GM03348 (cell line): ENCODE data around the gene DGUOK.
"Not testable (repeated sequence)": the region's sequence is repeated elsewhere in the genome, so short reads cannot be mapped to it uniquely, and the experiment has no call there.

ENCODE experiments used
- DNase-seq: peaks from one replicate; pipeline ENCODE4 v3.0.0; 2012; ENCODE audit warnings: low spot score

DGUOK gene

DNA sequence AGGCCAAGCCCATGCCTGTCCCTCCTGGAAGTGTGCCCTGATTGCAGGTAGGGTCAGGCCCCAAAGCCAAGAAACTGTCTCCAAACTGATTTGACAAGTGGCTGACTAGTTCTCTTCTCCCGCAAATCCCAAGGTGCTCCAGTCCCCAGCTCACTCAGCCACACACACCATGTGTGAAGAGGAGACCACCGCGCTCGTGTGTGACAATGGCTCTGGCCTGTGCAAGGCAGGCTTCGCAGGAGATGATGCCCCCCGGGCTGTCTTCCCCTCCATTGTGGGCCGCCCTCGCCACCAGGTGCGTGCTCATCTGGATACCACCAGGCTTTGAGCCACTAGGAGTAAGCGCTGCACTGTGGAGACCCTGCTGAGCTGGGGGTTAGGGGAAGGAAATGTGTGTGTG is 25.5 kb upstream of the DGUOK start:
- no peak for DNase-seq

DNA sequence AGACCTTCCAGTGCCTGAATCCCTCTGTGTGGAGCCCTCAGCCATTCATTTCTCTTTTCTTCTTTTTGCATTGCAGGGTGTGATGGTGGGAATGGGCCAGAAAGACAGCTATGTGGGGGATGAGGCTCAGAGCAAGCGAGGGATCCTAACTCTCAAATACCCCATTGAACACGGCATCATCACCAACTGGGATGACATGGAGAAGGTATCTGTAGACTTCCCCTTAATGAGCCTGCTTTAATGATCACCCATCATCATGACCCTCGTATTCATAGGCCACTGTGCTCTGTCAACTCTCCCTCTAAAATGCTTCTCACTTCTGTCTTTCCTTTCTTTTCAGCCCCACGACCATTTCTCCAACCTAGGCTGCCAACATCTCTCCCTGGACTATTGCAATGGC is 24.4 kb upstream of the DGUOK start:
- DNase-seq = no peak

DNA sequence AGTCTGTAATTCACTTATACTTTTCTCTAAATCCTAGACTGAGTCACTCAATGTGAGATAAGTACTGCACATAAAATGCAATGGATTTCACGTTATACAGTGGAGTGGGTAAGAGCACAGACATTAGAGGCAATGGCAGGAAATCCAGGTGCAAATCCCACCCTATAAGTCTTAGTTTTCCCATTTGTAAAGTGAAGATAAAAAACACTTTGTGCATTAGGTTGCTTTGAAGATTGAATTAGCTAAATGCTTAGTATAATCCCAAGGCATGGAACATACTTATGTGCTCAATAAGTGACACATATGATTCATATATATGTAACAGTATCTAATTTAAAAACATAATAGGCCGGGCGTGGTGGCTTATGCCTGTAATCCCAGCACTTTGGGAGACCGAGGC is 23.4 kb upstream of the DGUOK start:
- no peak for DNase-seq

DNA sequence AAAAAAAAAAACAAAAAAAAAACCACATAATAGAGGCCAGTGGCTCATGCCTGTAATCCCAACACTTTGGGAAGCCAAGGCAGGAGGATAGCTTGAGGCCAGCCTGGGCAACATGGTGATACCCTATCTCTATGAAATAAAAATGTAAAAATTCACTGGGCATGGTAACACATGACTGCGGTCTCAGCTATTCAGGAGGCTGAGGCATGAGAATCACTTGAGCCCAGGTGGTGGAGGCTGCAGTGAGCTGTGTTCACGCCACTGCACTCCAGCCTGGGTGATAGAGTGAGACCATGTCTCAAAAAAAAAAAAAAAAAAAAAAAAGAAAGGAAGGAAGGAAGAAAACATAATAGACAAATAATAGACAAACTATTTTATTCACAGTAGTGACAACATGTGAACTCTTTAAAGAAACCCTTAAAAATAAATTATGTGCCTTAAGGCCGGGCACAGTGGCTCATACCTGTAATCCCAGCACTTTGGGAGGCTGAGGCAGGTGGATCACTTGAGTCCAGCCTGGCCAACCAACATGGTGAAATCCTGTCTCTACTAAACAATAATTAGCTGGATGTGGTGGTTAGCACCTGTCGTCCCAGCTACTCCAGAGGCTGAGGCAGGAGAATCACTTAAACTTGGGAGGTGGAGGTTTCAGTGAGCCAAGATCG is 22.6 kb upstream of the DGUOK start:
- not testable (repeated sequence) for DNase-seq

DNA sequence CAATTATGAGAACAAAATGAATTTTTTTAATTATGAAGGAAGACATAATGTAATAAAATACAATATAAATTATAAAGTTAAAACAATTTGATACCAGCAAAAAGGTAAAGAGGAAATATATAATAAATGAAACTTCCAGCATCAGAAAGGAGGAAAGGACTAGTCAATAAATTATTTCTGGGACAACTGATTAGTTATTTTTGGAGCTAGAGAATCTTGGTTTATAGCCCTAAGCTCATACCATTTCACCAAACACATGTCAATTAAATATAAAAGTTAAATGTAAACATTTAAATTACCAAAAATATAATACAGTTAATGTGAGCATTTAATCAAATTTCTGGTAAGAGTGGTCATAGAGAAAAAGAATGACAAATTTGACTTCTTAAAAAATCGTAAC is 21.7 kb upstream of the DGUOK start:
- no peak for DNase-seq

DNA sequence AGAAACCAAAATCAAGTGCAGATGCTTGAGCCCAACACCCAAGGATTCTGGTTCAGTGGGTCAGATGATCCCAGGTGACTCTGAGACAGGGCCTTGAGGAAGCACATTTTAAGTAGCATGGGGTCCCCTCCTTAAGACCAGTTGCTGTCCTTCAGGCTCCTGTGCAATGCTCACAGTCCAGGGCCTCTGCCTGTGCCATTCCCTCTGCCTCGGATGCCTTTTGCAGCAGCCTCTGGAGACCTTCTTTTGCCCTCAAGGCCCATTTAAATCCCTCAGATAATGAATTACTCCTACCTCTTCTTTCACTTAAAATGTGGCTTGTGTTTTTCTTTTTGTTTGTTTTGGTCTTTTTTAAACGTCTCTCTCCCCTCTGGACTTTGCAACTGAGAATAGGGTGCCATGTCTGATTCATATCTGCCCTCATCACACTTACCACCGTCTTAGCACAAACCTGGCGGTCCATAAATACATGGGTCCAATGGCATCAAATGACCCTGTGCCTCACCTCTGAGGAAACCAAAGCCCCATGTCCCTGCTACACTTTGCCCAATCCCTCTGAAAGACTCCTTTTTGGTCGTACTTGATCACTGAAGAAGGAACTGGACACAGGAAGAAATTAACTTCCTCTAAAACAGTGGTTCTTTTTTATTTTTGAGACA is 19.7 kb upstream of the DGUOK start:
- no peak for DNase-seq

DNA sequence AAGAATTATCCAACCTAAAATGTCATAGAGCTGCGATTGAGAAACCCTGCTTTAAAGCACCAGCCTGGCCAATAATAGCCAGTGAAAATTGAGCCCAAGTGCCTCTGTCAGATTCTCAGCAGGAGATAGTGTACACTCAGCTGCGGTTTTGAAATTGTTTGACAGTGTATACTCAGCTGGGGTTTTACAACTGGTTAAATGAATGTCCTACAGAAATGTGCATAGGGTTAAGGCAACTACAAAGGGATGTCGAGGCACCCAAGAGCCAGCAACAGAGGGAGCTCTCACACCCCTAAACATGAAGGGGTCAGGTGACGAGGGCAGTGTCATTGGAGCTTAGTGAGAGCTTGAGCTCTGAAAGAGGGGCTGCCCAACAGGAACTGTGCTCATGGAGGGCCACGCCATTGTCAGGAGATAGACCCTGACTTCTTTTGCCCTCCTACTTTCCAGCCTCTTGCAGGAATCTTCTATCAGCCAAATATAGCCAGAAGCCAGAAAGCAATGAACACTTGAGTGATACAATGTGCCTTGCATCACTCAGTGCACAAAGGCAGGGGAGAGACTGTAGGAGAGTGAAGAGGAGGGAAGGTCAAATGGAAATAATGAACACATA is 18.7 kb upstream of the DGUOK start:
- no peak for DNase-seq

DNA sequence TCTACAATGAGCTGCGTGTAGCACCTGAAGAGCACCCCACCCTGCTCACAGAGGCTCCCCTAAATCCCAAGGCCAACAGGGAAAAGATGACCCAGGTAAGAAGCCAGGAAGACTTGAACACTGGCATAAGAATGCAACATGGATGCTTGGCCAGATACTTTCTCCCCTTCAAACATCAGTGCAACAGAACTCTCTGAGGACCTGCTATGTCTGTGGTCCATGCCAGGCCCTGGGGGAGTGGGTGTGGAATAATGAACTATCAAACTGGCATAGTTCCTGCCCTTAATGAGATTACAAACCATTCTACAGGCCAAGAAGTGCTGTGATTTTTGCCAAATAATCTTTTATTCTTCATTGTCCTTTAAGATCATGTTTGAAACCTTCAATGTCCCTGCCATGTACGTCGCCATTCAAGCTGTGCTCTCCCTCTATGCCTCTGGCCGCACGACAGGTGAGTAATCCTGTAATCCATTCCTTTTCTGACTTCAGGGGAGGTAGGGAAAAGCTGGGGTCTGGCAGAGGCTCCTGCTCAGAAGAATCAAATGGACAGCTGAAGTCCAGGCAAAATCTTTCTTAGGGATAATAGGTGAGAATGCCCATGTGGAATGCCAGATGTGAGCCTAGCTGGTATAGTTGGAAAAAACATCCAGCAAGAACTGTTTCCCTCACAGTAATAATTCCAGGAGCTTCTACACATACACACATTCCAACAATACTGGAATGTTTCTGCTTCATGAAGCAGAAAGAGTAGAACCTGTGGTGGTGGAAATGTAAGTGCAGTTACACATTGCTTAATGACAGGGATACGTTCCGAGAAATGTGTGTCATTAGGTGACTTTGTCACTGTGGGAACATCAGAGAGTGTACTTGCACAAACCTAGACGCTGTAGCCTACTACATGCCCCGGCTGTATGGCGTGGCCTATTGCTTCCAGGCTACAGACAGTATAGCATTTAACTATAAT is 17.7 kb upstream of the DGUOK start:
- DNase-seq = no peak

DNA sequence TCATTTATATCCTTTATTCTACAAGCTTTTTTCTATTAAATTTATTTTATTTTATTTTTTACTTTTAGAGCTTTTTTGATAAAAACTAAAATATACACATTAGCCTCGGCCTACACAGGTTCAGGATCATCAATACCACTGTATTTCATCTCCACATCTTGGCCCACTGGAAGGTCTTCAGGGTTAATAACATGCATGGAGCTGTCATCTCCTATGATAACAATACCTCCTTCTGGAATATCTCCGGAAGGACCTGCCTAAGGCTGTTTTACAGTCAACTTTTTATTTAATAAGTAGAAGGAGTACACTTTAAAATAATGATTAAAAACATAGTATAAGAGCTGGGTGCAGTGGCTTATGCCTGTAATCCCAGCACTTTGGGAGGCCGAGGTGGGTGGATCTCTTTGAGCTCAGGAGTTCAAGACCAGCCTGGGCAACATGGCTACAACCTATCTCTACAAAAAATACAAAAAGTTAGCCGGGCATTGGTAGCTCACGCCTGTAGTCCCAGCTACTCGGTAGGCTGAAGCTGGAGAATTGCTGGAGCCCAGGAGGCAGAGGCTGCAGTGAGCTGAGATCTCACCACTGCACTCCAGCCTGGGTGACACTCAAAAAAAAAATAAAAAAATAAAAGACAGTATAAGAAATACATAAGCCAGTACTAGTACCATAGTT is 15.7 kb upstream of the DGUOK start:
- no peak for DNase-seq

DNA sequence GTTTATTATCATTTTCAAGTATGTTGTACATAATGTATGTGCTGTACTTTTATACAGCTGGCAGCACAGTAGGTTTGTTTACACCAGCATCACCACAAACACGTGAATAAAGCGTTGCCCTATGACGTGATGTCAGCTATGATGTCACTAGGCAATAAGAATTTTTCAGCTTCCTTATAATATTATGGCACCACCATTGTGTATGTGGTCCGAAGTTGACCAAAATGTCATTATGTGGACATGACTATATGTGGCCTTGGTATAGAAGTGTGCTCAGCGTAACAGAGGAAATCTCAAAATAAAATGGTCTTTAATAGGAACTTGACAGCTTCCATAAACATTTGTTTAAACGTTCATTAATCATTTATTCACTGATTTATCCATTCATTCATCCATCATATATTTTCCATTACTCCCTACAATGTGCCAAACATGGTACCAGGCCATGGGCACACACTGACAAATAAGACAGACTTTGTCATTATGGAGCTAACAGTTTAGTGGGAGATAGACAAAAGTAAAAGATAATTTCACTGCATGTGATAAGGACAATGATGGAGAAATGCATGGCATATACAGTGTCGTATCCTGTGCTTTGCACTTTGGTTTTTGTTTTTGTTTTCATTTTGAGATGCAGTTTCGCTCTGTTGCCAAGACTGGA is 15.0 kb upstream of the DGUOK start:
- DNase-seq = no peak

DNA sequence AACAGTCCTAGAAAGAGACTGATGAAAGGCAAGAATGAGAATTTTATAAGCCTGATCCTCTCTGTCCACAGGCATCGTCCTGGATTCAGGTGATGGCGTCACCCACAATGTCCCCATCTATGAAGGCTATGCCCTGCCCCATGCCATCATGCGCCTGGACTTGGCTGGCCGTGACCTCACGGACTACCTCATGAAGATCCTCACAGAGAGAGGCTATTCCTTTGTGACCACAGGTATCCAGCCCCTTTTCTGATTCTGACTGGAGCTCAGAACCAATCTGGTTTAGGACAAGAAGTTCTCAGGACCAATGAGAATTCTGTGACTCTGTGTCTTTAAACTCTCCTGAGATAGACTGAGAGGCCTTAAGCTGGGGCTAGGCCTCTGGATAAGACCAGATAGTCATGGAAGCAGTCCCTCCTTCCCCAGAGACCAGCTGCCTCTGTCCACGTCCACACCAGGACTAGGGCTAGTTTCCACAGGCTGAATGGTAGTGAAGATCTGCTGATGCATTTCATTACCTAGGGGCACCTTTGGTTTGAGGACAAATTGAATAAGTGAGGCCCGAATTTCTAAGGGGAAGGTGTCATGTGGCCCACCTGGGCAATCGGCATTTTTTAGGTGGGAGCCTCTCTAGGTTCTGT is 13.1 kb upstream of the DGUOK start:
- no peak for DNase-seq

DNA sequence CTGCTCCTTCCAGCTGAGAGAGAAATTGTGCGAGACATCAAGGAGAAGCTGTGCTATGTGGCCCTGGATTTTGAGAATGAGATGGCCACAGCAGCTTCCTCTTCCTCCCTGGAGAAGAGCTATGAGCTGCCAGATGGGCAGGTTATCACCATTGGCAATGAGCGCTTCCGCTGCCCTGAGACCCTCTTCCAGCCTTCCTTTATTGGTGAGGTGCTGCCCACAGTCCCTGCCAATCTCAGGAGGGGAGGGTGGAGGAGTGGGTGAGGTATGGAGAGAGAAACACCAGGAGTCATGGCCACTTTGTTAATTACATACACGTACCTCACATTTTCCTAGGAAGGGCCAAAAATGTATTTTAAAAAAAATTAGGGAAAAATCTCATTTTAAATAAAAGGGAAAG is 12.0 kb upstream of the DGUOK start:
- no peak for DNase-seq

DNA sequence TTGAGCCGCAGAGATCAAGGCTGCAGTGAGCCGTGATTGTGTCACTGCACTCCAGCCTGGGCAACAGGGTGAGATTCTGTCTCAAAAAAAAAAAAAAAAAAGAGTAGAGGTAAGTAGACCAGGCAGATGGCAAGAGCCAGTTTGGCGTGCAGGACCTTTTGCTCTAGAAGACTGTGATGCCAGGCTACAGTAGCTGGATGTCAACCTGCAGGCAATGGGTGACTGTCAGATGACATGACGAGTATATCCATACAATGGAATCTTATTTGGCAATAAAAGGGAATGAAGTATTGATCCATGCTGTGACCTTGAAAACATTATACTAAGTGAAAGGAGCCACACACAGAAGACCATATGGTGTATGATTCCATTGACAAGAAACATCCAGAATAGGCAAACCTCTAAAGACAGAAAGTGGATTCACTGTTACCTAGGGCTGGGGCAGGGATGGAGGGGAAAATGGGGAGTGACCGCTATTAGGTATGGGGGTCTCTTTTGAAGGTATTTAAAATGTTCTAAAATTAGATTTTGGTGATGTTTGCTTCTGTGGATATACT is 11.2 kb upstream of the DGUOK start:
- no peak for DNase-seq

DNA sequence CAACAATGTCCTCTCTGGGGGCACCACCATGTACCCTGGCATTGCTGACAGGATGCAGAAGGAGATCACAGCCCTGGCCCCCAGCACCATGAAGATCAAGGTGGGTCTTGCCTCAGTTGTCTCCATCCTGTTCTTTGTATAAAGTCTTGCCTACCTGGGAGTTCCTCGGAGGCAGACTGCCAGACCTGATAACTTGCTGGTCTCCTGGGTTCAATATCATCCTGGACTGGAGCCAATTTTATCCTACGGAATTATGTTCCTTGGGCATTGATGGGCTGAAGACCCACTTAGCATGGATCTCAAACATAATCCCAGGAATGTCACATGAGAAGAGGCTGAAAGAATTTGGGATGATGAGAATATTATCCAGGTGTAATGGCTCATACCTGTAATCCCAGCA is 10.0 kb upstream of the DGUOK start:
- no peak for DNase-seq

DNA sequence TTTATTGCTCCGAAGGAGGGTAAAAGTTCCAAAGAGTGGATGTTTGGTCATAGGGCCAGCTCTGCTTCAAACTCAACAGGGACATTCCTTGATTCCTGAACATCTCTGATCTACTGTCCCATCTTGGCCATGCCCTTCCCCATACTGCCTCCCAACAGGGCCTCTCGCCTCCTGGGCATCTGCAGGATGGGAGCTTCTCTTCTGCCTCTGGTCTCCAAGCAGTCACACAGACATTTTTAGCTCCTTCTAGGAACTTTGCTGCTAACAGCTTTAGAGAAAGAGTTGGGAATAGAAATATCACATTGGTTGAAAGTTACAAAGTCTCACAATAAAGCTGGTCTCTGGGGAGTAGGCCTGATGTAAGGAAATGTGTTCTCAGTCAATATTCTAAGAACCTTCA is 9.4 kb upstream of the DGUOK start:
- no peak for DNase-seq

DNA sequence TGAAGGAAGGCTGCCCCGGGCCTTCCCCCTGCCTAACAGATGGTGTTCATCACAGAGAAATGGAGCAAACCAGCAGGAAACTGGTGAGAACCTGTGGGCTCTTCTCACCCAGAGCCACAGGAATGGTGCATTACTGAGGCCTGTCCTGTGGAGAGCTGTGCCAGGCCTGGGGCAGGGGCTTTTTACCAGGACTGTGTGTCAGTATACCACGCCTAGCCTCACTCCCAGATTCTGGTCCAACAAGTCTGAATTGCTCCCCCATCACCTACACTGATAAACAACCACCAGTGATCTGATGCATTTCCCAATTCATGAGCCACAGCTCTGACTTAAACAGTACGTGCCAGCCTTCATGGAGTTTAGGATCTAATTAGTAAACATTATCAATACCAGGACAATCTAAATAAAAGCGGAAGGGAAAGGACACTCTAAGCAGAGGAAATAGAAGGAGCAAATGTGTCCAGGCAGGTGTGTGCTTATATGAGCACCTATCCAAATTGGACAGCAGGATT is 8.9 kb upstream of the DGUOK start:
- no peak for DNase-seq

DNA sequence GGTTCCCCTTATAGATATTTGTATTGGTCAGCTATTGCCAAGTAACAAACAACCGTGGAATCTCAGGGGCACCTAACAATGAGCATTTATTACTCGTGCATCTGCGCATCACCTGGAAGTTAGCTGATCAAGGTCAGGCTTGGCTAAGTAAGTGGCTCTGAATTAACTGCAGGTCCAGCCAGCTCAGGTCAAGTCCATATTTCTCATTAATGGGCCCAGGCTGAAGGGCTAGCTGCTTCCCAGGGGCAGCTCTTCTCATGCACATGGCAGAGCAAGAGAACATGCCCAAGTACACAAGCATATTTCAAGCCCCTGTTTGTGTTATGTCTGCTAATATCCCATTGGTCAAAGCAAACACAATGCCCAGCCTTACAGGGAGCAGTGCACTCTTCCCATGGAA is 7.8 kb upstream of the DGUOK start:
- DNase-seq = no peak

DNA sequence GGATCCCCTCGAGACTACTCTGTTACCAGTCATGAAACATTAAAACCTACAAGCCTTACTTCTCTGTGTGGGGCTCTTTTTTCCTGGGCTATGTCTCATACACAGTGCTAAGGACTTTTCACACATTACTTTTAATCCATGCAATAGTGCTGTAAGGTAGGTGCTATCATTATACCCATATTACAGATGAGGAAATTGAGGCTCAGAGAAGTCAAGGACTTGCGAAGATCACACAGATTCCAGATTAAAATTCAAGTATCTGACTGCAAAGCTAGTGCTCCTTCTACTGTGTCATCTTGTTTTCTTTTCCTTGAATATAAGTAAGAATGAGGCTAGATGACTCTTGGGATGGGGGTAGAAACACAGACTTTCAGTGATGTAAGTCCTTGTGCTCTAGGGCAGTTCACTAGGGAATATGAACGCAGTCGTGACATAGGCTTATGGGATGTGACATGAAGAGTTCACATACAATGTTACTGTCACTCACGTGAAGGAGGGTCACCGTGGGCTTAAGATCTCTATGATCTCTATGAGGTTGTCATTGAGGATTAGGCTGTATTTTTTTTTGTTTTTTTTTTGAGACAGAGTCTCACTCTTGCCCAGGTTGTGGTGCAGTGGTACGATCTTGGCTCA is 7.0 kb upstream of the DGUOK start:
- no peak for DNase-seq

DNA sequence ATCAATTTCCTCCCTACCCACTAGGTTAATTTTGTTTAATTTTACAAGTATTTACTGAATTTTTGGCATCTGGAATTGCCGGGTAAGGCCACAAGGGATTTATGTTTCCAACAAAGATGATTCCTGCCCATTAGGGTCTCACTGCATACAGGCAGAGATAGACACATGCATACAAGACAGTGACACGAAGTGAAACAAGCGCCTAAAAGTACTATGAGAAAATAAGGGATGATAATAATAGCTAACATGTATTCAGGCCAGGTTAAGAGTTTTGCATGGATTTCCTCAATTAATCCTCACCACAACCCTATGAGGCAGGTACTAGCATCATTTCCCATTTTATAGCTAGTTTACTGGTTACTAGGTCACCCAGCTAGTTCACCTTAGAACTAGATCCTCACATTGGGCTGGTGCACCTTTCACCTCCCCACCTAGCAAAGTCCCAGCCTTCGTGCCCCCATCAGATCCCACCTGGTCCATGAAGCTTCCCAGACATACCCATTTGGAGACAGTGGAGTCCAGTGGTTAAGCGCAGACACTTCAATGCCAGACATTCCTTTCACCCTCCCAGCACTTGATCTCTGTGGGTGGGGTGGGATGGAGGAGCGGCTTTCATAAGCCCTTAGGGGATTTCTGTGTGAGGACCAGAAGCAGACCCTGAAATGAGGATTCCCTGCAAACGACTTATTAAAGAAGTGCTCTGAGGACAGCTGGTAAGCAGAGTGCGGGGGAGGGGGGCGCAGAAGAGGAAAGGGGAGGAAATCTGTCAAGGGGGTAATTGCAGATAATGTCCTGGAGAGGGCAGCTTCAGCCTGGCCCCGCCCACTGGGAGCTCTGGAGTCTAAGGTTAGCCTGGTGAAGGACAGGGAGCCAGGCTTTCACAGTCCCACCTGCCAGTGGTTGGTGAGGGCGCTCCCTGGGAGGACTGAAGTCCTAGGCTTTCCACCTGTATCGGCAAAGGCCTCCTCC is 5.8 kb upstream of the DGUOK start:
- DNase-seq = peak; percentile 18
